H4 (cell line): ENCODE results near the gene HOATZ. TPM values are rescaled to one million over a fixed set of nuclear protein-coding genes. Genes with fewer than 3 reads are reported as not detected.

Experiments used
- DNase-seq: peaks from one replicate; pipeline ENCODE4 v3.0.0-alpha.2; 2015; ENCODE audit warnings: low spot score
- total RNA-seq: library from RNA; depleted of rRNA; stranded (reverse); fragments of >200 nt; shearing (Covaris generic); gene quantifications from 2 replicates; pipeline ENCODE4 v1.2.3, GENCODE V29; 2014; rRNA removed

Gene HOATZ
- not detected in 2 replicates for total RNA-seq

DNA sequence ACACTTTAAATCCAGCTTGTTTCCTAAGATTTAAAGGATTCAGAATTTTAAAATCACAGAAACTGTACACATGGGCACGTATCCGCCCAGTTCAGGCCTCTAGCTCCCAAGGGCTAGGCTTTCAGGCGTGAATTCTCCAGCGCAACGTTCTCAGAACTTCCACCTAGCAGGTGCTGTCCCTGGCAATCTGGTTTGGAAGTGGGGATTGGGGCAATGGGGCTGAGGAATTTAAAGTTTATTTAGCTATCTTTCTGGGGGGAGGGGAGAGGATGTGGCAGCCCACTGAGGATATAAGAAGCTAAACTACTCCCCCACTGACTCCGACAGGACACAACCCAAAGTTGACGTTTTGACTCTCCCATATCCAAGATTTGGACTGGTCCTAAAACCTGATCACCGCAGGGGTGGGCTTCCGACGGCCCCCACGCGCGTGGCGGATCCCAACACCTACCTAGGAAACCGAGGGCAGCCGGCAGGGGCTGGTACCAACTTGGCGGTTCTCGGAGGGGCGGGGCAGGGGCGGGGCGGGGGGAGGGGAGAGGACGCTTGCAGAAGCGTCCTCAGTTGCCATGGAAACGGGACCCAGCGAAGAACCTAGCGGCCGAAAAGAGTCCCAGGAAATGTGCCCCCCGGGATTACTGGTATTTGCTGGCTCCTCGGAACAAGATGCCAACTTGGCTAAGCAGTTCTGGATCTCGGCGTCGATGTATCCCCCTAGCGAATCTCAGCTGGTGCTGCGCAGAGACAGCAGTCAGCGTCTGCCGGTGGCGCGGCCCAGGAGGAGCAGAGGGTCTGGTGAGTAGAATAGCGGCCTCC, at the start of gene HOATZ:
HOATZ (plus strand) TSS at position 563 of the 816 bp plus-strand sequence; CDS start at position 570, 7 bp downstream.
- no peak for DNase-seq

DNA sequence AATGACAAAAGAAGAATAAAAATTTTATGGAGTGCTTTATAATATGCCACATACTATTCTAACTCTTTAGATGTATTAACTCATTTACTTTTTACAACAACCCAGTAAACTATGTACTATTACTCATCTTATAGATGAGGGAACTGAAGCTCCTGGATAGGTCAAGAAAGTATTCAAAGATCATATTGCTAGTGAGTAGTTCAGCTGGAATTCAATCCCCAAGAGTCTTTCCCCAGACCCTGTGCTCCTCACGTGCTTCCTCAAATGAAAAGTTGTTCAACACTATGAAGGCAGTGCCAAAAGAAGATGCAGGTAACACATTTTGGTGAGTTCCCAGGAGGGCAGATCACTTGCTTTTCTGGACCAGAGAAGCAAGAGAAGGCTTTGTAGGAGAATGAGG, 49.2 kb upstream of the HOATZ start:
- no peak for DNase-seq

- no peak for DNase-seq
These were observed 48.0 kb upstream of the HOATZ start for GRCh38 chr11:111466615-111467014.

DNA sequence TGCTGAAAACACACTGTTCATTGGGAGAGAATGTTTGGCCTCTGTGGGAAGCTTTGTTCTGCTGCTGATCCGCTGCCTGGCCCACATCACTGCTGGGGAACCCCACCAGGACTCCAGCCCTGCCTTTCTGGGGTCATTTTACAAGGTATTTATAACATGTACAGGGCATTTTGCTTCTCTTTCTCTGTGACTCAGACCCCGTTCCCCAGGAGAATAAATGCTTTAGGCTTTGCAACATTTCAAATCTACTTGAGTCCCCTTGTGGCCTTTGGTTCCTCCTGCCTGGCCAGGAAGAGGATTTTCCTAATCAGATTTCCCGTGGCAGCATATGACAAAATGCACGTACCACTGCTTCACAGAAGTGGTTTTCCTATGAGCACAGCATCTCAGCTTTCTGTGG, 45.4 kb upstream of the HOATZ start:
- DNase-seq, result no peak

DNA sequence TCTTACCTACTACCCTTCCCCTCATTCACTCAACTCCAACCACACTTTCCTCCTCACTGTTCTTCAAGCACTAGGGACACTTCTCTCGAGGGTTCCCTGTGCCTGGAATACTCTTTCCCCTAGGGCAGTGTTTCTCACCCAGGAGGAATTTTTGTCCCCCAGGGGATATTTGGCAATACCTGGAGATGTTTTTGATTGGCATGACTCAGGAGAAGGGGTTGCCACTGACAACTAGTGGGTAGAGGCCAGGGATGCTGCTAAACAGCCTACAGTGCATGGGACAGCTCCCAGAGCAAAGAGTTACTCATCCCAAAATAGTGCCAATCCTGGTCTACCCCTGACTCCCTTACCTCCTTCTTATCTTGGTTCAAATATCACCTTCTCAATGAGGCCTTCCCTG, 42.4 kb upstream of the HOATZ start:
- DNase-seq, result no peak

GRCh38 chr11:111474432-111474831, 40.1 kb upstream of the HOATZ start:
- no peak for DNase-seq

GRCh38 chr11:111476366-111476765, 38.2 kb upstream of the HOATZ start:
- no peak for DNase-seq

GRCh38 chr11:111476956-111477355, 37.6 kb upstream of the HOATZ start:
- DNase-seq, result no peak

- DNase-seq, result no peak
These were observed 36.7 kb upstream of the HOATZ start for GRCh38 chr11:111477898-111478297.

DNA sequence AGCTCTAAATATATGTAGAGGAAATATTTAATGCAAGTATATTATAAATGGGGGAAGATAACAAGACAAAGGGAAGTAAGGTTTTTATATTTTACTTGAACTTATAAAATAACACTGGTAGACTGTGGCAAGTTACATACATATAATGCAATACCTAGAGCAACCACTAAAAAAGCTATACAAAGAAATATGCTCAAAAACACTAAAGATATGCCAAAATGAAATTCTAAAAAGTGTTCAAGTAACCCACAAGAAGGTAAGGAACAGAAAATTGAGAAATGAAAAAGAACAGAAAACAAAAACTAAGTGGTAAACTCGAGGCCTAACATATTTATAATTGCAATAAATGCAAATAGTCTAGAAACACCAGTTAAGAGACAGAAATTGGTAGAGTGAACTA, 34.9 kb upstream of the HOATZ start:
- no peak for DNase-seq

DNA sequence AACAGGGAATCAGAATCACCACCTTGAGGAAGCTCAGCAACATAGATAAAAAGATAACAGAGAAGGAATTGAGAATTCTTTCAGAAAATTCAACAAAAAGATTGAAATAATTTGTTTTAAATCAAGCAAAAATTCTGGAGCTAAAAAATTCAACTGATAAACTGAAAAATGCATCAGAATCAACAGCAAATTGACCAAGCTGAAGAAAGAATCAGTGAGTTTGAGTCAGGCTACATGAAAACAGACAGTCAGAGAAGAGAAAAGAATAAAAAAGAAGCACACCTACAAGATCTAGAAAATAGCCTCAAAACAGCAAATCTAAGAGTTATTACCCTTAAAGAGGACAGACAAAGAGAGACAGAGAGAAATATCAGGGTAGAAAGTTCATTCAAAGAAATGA, 31.1 kb upstream of the HOATZ start:
- no peak for DNase-seq

- no peak for DNase-seq
These were observed 24.1 kb upstream of the HOATZ start for GRCh38 chr11:111490496-111490895.

DNA sequence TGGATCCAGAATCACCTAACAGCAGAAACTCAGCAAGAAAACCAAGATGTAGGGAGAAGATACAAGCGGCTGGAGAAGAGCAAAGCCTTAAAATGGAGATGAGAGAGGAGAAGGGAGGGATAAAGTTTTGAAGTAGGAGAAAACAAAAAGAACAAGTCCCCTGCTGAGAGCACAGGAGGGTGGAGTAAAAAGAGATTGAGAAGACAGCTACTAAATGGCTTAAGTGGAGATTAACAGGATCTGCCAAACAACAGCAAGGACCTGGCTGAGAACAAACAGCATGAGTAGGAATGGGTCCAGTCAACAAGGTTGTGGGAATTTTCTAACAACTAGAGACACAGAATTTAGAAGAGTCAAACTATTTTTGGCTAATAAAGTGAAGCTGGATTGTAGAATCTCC, 20.5 kb upstream of the HOATZ start:
- no peak for DNase-seq

- DNase-seq, result no peak
These were observed 15.1 kb upstream of the HOATZ start for GRCh38 chr11:111499483-111499882.

GRCh38 chr11:111500481-111500880, 14.1 kb upstream of the HOATZ start:
- DNase-seq, result no peak

GRCh38 chr11:111502611-111503010, 12.0 kb upstream of the HOATZ start:
- DNase-seq, result no peak

- no peak for DNase-seq
These were observed 4.3 kb upstream of the HOATZ start for GRCh38 chr11:111510311-111510710.

DNA sequence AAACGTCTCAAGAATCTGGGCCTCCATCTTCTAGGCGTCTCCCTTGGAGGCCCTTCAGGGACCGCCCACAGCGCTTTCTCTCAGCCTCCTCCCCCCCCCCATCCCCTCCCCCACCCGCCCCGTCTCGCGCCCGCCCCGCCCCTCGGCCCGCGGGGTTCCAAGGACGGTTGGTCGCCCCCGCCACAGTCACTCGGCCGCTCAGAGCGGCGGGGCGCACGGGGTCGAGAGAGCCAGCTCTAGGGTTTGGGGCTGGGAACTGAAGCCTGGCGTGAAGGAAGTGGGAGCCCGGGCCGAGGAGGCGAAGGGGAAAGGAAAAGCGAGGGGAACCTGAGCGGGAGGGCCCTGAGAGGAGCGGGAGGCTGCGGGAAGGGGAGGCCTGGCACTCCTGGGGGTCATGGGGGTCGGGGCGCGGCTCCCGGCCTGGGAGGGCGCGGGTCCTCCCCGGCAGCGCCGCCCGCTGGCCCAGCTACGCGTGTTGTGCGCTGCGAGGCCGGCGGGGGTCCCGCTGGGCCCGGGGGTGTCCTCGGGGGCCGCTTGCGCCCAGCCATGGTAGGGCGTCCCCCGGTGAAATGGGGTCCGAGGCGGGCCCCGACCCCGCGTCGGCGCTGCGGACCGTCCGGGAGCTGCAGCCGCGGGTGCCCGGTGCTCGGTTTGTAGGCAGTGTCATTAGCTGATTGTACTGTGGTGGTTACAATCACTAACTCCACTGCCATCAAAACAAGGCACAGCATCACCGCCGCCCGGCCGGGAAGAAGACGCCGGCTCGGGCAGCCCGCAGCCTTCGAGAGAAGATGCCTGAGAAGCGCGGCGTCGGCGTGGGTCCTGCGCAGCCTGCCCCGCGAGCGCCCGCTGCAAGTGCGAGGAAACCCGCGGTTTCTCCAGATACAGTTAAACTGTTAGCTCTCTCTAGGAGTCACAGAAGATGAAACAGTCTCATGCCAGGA, 2.0 kb upstream of the HOATZ start, which contains the start of gene BTG4:
BTG4 (minus strand) TSS at position 91 of the 944 bp plus-strand sequence. CDS start 13,610 bp downstream, outside the sequence.
- no peak for DNase-seq

DNA sequence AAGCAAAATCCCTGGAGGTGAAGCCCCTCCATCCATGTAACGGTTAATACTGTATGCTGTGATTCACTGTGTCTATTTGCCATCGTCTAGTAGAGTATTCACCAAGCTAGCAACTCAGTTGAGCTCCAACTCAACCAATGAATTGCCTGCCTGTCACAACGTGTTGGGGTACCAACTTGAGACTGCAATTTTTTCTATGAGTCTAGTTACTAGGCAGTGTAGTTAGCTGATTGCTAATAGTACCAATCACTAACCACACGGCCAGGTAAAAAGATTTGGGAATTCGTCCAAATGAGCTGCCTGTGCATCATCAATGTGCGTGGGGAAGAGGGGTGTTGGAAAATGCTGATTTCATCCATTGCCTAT, 1.4 kb upstream of the HOATZ start:
- no peak for DNase-seq

GRCh38 chr11:111515591-111515990, 1.0 kb downstream of the HOATZ start:
- no peak for DNase-seq

- no peak for DNase-seq
These were observed 4.1 kb downstream of the HOATZ start for GRCh38 chr11:111518668-111519067.

DNA sequence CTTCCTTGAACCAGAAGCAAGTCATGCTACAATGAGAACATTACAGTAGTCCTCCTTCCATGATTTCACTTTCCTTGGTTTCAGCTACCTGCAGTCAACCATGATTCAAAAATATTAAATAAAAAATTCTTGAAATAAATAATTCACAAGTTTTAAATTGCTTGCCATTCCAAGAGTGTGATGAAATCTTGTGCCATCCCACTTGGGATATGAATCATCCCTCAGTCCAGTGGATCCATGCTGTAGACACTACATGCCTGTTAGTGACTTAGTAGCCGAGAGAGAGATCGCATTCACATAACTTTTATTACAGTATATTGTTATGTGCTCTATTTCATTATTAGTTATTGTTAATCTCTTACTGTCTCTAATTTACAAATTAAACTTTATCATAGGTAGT, 6.0 kb downstream of the HOATZ start:
- DNase-seq, result no peak

- no peak for DNase-seq
These were observed 6.6 kb downstream of the HOATZ start for GRCh38 chr11:111521135-111521534.
